HT1080 (cell line): ENCODE data around the gene TNFRSF18. TPM values are rescaled to one million over a fixed set of nuclear protein-coding genes. Genes with fewer than 3 reads are reported as not detected.

Source experiments
- DNase-seq: peaks from one replicate; pipeline ENCODE4 v3.0.0-alpha.2; 2015; ENCODE audit warnings: low read depth
- total RNA-seq: library from RNA; depleted of rRNA; stranded (reverse); fragments of >200 nt; shearing (Covaris generic); gene quantifications from 2 replicates; pipeline ENCODE4 v1.2.3, GENCODE V29; 2014

The TNFRSF18 gene
- total RNA-seq, 1 experiment from 2014 or later: not detected

DNA sequence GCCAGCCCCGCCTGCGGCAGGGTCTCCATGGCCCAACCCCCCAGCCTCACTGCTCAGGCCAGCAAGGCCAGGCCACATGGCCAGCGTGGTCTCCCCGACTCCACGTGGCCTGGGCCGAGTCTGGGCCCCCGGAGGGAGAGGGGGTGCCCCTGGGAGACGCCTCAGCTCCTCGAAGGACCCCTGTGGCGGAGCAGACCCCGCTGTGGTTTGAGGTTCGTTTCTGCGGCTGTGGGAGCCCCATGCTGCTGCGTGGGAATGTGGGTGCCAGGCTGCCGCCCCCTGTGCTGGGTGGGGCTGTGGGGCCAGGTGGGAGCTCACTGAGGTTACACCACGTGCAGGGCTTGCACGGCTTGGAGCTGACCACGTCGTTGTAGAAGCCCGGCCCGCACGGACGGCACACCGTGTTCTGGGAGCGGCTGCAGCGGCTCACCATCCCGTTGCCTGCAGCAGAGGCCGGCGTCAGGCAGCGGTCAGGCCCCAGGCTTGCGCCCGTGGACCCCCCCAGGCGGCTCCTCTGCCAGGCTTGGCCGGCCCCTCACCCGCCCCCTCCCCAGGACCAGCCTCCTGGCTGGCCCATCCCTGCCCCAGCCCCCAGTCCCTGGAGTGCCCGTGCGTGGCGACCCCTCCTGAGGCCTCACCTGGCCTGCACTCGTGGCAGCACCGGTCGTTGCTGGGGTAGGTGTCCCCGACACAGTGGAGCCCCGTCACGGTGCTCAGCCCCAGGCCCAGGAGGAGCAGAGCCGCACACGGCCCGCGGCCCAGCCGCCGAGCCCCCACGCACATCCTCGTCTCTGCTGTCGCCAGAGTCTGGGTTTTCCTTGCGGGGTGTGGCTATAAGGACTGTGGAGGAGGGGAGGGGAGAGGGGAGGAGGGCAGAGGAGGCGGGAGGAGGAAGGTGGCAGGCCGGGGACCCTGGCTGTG lies 7.2 kb upstream of the TNFRSF18 start, which contains the start of gene TNFRSF4:
TNFRSF4 (minus strand) TSS at position 809 of the 921 bp plus-strand sequence; CDS start at position 783, 26 bp downstream.
- DNase-seq: no peak

DNA sequence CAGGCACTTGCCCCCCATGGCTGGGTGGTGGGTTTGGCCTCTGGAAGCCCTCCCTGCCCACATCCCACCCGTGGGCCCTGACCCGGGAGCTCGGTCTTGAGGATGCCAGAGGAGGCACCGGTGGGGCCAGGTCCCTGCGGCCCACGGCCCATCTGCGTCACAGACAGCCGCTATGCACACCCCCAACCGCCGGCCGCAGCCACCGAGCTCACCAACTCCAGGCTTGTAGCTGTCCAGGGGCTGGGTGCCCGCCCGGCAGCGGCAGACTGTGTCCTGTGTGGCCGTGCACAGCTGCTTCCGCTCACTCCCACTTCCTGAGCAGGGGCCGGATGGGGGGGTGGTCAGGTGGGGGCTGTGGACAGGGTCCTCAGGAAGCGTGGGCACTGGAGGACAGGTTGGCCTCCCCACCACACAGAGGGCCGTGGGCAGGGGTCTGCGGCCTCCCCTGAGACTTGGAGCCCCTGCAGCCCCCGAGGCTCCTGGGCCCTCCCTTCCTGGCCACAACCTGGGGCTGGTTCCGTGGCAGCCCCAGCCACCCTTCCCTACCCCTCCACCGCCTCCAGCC lies 6.5 kb upstream of the TNFRSF18 start:
- no peak for DNase-seq

DNA sequence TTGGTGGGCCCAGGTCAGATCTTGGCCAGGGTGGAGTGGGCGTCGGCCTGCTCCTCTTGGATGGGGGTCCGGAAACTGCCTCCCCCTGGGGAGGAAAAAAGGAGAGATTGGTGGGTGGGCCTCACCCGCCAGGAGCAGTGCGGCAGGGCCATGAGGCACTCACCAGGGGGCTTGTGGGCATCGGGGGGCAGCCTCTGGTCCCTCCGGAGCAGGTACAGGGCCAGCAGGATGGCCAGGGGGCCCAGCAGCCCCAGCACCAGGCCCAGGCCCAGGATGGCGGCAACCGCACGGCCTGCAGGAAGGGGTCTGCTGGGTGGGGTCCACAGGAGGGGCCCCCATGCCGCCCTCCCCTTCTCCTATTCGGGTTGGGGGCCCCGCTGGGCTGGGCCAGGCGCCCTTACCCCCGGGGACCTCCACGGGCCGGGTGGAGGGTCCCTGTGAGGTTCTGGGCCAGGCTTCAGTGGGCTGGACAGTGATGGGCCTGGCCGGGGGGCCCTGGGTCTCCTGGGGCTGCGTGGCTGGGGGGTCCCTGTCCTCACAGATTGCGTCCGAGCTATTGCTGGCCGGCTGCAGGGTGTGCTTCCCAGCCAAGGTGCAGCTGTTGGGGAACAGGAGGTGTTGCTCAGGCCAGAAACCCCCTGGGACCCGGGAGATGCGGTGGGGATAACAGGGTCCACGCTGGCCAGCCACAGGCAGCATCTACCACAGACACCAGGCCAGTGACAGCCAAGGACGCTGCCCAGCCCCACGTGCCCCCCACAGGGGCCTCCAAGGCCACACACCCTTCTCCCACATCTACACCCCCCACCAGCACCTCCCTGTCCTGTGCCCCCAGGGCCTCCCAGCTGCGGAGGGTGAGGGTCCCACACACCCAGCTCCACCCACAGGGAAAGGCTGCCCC lies 5.4 kb upstream of the TNFRSF18 start:
- no peak for DNase-seq

DNA sequence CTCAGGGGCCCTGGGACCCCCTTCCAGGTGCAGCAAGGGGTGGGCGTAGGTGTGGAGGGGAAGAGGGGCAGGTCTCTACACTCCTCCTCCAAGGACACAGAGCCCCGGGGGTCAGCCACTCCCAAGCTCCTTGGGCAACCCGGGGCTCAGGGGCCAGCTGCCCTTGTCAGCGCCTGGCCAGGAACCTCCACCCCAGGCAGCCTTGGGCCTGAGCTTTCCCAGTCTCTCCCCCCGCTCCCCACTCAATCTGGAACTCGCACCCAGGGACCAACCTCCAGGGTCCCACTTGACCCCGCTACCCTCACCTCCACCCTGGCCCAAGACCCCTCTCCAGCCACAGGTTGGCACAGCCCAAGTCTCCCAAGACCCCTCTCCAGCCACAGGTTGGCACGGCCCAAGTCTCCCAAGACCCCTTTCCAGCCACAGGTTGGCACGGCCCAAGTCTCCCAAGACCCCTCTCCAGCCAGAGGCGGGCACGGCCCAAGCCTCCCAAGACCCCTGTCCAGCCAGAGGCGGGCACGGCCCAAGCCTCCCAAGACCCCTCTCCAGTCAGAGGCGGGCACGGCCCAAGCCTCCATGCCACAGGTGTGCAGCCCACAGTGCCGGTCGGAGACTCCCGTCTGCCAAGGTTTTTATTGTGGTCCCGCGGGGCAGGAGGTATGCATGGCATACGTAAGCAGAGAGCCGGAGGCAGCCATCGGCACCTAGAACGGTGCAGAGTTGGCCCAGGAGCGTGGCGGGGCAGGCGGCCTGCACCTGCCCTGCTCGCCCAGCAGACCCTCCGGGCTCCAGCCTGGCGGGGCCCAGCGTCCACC lies 4.5 kb upstream of the TNFRSF18 start:
- no peak for DNase-seq

DNA sequence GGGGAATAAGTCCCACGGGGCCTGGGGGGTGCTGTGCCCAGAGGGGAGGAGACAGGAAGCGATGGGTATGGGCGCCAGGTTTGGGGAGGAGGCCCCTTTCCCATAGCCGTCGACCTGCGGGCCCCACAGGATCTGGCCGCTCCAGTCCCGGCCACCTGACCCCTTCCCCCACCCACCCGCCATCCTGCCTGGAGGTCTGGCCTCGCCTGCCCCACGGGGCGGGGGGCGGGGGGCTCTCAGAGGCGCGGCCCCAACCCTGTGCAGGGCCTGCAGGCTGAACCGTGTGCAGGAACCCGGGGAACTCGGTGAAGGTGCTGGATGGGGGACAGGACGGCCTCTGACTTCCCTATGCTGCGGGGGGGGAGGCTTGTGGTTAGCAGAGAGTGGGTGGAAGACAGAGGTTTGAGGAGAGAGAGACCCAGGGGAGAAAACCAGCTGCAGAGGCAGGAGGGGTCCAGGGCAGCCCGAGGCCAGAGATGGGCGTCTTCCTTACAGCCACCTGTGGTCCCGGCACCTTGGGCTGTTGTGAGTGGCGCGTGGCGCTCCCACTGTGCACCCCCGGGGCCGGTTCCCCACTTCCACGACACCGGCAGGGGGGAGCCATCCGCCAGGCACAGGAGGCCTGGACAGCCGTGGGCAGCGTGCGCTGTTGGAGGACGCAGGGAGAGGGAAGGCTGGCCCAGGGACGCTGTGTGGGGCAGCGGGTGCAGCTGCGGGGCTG lies 2.5 kb upstream of the TNFRSF18 start:
- no peak for DNase-seq

DNA sequence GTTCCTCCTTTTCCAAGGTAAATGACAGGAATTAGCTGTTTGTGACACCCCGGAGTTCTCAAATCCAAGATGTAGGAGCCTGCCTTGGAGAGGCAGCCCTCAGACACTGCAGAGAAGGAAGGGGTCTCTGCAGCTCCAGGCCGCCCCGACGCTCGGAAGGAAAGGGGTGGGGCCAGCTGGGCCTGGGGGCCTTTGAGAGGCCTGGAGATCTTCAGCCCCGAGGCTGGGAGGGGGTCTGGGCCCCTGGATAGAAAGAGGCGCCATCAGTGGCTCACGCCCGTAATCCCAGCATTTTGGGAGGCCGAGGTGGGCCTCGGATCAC lies 1.1 kb upstream of the TNFRSF18 start:
- no peak for DNase-seq

DNA sequence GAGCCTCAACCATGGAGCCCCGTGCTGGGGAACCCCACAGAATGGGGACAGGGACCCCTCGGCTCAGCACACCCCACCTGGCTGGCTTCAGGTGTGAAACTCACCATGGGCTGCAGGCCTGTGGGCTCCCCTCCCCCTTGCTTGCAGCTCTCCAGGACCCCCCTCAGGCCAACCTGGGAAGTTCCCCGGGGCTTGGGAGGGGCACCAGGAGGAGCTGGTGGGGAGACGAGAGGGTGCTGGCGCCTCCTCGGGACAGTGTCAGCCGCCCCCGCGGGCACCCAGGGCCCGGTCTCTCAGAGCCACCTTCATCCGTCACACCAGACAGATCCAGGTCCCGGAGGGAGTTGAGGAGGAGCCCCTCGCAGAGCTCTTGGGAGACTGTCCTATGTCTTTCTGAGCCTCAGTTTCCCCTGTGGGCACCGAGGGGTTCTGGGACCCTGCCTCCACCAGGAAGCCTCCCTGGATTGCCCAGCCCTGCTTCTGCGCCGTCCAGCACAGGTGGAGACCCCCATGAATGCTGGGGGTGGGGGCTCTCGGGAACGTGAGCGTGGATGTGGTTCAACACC lies 657 bp upstream of the TNFRSF18 start:
- no peak for DNase-seq

DNA sequence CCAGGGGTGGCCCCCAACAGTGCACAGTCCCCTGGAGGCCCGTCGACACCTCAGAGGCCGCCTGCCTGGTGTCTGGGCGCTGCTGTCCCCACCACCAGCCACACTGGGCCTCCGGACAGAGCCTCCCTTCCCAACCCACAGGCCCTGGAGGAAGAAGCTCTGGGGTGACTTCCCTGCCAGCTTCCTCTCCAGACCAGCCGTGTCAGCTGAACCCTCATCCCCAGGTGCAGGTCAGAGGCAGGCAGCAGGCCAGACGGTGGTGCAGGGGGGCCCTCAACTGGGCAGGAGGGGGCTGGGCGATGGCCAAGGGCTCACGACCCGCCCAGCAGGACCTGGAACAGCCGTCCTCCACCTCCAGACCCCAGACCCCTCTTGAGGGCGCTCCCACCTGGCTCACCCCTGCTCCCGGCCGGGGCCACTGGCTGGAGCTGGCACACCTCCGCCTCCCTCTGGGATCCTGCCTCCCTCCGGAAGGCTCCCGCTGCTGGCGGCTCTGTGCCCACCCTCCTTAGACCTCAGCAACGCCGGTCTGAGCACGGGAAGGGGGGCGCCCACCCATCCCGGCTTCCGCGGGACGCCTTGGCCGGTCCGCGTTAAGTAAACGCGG lies 520 bp downstream of the TNFRSF18 start:
- no peak for DNase-seq

DNA sequence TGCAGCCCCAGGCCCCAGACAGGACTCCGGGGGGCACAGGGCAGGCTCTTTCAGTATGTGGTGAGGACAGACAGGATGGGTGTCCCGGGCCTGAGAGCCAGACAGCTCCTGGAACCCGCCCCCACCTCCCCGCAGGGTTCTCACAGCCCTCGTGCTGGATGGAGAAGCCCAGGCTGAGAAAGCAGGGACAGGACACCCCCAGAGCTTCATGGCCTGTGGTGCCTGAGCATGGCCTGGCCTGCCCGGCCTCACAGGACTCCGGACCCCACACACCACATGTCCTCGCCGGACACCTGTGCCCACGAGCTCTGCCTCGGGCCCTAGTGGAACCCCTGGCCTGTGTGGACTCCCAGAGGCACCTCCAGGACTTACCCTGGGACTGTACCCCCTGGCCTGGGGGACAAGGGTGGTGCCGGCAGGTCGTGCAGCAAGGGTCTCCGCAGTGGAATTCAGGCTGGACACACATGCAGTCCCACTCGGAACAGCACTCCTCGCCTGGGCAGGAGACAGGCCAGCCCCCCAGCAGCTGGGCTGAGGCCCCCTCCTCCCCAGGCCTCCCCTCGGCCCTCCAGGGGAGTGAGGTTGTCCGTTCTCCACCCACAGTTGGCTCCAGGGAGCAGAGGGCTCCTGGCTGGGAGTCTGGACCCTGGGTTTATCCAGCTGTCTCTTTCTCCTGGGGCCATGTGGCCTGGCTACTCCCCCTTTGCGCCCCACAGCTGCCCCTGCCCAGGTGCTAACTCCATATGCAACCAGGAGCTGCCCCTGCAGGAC lies 1.2 kb downstream of the TNFRSF18 start:
- no peak for DNase-seq

DNA sequence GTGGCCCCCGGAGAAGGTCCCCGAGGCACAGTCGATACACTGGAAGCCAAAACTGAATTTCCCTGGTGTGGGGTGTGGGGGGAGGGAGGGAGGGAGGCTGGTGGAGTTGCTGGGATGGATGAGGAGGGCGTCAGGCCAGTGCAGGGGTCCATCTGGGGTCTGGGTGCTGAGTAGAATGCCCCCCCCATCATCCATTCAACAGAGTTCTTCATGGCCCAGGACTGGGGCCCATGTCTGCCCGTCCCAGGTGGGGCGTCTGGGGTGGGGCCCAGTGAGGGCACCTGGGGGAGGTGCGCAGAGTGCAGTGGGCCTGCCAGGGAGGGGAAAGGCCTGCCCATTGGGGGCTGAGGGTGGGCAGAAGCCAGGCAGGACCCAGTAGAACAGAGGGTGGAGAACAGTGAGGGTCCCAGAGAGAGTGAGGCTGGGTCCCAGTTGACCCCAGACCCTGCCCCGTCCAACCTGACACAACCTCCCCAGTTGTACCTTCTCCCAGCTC lies 1.9 kb downstream of the TNFRSF18 start:
- DNase-seq: no peak

DNA sequence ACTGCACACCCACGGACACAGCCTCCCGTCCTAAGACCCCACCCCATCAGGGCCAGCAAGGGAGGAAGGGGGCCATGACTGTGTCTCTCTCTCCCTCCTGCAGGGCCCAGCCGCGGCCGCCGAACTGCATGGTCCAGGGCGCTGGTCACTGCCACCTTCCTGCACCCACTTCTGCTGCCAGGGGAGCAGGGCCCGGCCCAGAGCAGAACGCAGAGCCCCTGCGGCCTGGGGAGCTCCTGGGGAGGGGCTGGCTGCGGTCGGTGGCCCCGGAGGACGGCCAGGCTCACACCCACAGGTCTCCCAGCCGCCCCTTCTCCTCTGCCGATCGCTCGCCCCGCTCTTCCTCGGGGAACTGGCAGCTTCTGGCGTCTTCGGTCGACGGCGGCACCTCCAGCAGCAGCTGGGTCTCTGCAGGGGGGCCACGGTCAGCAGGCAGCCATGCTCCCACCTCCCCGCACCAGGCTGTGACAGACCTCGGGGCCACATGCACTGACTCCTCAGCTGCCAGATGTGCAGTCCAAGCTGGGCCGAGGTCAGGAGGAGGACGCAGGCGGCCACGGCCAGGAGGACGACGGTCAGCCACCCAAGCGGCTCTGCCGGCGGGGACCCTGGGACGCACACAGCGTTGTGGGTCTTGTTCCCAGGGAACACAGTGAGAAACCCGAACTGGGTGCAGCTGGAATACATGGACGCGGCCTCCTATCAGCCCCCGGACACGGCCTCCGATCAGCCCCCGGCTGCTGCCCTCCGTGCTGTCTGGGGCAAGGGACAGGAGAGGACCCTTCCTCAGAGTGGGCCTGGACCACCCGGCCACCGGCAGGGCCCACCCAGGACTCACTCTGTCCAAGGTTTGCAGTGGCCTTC lies 2.6 kb downstream of the TNFRSF18 start:
- no peak for DNase-seq

DNA sequence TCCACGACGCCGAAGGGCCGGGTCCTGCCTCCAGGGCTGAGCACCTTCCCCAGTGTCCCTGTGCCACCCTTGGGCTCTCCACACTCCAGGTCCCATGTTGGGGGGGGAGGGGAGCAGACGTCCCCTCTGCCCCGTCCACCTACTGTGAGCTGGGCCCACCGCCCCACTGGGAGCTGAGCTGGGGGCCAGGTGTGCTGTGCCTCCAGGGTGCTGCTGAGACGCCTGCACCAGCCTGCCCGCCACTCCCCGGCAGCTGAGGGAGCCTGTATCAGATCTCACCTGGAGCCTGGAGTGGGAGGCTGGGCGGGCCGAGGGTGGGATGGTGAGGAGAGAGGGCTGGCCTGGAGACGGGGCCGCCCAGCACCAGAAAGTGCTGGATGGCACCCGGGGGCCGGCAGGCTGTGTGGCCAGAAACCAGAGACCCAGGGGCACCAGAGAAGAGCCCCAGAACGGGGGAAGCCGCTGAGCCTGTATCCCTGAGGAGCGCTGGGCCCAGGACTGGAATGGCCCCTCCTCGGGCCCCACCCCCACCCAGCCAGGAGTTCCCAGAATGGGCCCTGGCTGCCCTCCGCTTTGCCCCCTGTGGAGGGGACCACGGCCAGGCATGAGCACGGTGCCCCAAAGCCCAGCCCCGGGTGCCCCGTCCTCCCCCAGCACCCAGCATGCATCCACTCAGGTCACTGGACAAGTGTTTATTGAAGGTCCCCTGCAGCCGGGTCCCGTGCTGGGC lies 3.4 kb downstream of the TNFRSF18 start:
- DNase-seq: no peak

DNA sequence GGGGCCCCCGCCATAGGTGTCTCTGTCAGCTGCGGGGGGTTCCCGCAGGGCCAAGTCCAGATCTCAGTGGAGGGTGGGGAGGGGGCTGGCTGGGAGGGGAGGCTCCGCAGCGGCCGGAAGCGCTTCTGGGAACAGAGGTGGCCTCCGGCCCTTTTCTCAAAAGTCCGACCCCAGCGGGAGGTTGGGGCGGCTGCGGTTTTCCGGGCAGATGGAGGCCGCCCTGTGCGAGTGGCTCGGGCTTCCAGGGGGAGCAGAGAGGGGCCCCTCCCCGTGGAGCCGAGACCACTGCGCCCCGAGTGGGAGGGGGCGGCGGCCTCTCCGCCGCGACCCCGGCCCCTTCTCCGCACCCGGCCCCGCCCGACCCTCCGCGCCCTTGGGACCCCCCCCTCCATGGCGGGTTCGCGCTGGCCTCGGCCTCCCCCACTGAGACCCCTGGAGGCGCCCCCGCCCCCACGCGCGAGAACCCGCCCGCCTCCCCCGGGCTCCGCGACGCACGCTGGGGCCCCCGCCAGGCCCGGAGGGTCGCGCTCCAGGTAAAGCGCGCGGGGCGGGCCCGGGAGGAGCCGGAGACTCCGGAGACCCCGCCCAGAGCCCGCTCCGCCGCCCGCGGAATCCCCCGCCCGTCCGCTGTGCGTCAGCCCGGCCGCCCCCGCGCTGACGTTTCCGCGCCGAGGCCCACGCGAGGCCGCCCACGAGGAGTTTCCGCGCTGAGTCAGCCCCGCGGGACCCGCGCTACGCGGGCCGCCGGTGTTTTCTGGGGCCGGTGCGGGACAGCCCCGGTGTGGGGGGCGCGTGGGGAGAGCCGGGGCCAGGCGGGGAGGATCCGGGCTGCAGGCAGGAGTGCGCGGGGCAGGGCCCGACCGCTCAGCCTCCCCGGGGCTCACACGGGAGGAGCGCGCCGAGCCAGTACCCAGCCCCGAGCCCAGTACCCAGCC lies 5.2 kb downstream of the TNFRSF18 start:
- DNase-seq: no peak

DNA sequence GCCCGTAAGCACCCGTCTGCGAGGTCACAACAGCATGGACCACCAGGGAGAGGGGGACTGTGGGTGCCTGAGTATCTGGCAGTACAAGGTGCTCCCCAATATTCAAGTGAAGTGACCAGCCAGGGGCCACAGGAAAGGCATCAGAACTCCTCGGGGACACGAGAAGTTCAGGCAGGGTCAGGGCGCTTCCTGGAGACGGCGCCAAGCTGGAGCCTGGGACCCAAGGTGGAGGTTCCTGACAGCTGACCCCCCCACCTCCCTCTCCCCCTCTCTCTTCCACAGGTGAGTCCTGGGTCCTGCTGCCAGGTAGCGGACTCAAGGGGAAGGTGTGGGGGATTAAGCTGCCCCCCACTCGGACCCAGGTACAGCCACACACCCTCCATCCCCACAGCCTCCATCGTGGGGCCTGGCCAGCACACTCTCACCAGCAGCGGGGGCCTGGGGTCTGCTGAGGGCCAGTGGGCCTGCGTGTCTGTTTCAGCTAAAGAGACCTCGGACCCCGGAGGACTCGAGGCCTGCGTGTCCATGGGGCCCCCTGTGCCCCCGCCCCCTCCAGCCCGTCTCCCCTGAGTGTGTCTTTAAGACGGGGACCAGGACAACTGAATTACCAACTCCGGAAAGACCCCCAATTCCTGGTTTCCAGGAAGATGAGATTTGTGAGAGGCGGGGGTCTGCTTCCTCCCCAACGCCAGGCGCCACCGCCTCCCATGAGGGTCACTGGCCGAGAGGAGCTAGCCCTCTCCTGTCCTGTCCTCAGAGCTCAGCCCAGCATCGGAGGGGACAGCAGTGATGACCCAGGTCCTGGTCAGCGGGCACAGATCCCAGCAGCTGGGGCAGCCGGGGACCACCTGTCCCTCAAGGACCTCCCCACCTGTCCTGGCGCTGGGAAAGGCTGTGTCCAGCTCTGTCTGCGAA lies 6.2 kb downstream of the TNFRSF18 start:
- DNase-seq: no peak
